Thoracic aorta (tissue), 2 donors: ENCODE data around the gene ZBTB7C. TPM values are rescaled to one million over a fixed set of nuclear protein-coding genes. Genes with fewer than 3 reads are reported as not detected.

Experiments used
- ATAC-seq: fragments of 150-250 bp; one replicate; pipeline ENCODE4 v1.8.0; 2017; ENCODE audit warnings: low read depth; ENCODE audit not compliant: insufficient number of reproducible peaks, low FRiP score
- DNase-seq: peaks from one replicate; pipeline ENCODE4 v3.0.0-alpha.2; 2020; ENCODE audit warnings: low spot score
- H3K27ac ChIP-seq, 2 donors: fragments of 200-600 bp; sonication (generic); 1 replicate in 1 of 2; 2 replicates in 1 of 2; pipeline ENCODE4 v1.5.1; 2016; ENCODE audit warnings: mild to moderate bottlenecking in 2 of 2, moderate library complexity in 2 of 2
- H3K27me3 ChIP-seq: fragments of 200-600 bp; sonication (generic); replicated peaks from 2 replicates; pipeline ENCODE4 v1.6.0; 2016; ENCODE audit warnings: mild to moderate bottlenecking; ENCODE audit not compliant: insufficient read depth
- H3K36me3 ChIP-seq: fragments of 200-600 bp; sonication (generic); one replicate; pipeline ENCODE4 v1.5.1; 2016
- H3K4me1 ChIP-seq, 2 donors: fragments of 200-600 bp; sonication (generic); 1 replicate in 1 of 2; 2 replicates in 1 of 2; pipeline versions ENCODE4 v1.5.1 to v1.6.0; 2016; ENCODE audit warnings: low read depth in 2 of 2, mild to moderate bottlenecking in 1 of 2; ENCODE audit not compliant: control insufficient read depth in 1 of 2
- H3K4me3 ChIP-seq: fragments of 200-600 bp; sonication (generic); 2 replicates; pipeline ENCODE4 v1.5.1; 2016; ENCODE audit warnings: mild to moderate bottlenecking
- H3K9me3 ChIP-seq: fragments of 200-600 bp; sonication (generic); 2 replicates; pipeline ENCODE4 v1.5.1; 2016
- total RNA-seq, 2 donors: library from RNA; depleted of rRNA; stranded (reverse); fragments of >200 nt; gene quantifications; one replicate each; pipeline versions ENCODE4 v1.1.0 to v1.2.3, GENCODE V29; 2016
- TF ChIP-seq, protein P1 (sequence below): fragments of 200-600 bp; sonication (generic); IDR thresholded peaks from one replicate; pipeline ENCODE4 v1.5.1; 2019; ENCODE audit warnings: antibody characterized with exemption

ZBTB7C gene
- total RNA-seq, 2 donors from 2014 or later: 9.6 to 10.9 TPM

DNA sequence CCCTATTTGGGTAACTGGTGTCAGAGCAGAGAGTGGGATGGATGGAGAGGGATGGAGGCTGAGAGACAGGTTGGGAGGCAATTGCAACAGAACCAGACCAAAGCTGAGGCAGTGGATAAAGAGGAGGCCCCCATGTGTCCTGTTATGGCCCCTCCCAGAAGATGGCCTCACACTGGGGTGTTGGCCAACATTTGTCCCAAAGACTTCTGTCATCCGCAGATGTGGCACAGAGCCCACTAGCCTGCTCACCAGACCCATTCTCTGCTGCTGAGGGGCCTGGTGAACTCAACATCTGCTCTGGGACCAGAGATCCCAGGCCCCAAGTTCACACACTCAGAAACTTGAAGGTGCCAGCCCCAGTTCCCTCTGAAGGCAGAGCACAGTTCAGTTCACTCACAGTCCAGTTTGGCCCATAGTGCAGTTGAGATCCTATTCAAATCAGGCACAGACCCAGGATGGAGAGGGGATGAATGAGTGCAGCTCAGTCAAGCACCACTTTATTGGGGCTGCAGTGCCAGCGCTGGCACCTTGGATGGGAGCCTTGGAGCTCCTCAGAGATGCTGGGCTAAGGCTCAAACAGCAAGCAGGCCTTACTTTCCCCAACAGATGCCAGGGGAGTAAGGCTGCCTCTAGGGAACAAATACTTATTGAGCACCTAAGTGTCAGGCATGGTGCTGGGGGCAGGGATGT lies 189.2 kb downstream of the ZBTB7C start:
- no peak overlapping the region for H3K27ac ChIP-seq
- no peaks in the 10 kb centered on the region for H3K36me3 ChIP-seq
- DNase-seq (no peak), ATAC-seq (no peak)
- no peaks in the 10 kb centered on the region for H3K27me3 ChIP-seq
- no peak overlapping the region for H3K4me3 ChIP-seq
- H3K4me1 ChIP-seq: no peaks in the 10 kb centered on the region
- TF ChIP-seq, protein P1, sequence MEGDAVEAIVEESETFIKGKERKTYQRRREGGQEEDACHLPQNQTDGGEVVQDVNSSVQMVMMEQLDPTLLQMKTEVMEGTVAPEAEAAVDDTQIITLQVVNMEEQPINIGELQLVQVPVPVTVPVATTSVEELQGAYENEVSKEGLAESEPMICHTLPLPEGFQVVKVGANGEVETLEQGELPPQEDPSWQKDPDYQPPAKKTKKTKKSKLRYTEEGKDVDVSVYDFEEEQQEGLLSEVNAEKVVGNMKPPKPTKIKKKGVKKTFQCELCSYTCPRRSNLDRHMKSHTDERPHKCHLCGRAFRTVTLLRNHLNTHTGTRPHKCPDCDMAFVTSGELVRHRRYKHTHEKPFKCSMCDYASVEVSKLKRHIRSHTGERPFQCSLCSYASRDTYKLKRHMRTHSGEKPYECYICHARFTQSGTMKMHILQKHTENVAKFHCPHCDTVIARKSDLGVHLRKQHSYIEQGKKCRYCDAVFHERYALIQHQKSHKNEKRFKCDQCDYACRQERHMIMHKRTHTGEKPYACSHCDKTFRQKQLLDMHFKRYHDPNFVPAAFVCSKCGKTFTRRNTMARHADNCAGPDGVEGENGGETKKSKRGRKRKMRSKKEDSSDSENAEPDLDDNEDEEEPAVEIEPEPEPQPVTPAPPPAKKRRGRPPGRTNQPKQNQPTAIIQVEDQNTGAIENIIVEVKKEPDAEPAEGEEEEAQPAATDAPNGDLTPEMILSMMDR: no peak
- no peaks in the 10 kb centered on the region for H3K9me3 ChIP-seq

DNA sequence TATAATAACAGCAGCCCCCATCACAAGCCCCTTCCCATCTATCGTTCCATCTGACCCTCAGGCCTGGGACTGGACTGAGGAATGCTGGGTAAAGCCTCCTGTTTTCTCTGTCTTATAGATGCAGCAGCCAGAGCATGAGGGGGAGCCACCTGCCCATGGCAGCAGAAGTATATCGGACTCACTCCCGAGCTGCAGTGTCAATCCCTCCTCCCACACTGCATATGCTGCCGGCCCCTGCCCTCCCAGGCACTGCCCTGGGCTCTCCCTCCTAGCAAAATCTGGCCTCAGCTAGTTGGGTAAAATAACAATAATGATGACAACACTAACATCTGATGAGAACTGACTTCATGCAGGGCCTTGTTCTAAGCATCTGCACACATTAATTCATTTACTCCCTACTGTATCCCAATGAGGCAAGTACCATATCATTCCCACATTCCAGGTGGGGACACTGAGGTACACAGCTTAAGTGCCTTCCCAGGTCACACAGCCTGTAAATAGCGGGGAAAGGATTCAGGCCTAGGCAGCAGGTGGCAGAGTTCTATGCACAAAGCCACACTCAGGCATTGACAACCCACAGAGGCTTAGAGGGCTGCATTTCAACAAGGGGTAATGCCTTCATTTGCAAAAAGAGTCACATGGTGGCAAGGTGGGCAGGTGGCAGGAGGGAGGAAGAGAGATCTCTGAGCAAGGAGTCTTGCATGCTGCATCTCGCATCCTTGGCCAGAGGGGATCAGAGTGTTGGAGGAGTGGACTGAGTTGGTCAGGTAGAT lies 190.0 kb downstream of the ZBTB7C start:
- H3K36me3 ChIP-seq: no peaks in the 10 kb centered on the region
- no peak for ATAC-seq
- DNase-seq: no peak
- no peaks in the 10 kb centered on the region for H3K4me1 ChIP-seq
- H3K27ac ChIP-seq: no peak overlapping the region
- H3K4me3 ChIP-seq: no peak overlapping the region
- TF ChIP-seq, protein P1: no peak
- no peaks in the 10 kb centered on the region for H3K27me3 ChIP-seq
- no peaks in the 10 kb centered on the region for H3K9me3 ChIP-seq

DNA sequence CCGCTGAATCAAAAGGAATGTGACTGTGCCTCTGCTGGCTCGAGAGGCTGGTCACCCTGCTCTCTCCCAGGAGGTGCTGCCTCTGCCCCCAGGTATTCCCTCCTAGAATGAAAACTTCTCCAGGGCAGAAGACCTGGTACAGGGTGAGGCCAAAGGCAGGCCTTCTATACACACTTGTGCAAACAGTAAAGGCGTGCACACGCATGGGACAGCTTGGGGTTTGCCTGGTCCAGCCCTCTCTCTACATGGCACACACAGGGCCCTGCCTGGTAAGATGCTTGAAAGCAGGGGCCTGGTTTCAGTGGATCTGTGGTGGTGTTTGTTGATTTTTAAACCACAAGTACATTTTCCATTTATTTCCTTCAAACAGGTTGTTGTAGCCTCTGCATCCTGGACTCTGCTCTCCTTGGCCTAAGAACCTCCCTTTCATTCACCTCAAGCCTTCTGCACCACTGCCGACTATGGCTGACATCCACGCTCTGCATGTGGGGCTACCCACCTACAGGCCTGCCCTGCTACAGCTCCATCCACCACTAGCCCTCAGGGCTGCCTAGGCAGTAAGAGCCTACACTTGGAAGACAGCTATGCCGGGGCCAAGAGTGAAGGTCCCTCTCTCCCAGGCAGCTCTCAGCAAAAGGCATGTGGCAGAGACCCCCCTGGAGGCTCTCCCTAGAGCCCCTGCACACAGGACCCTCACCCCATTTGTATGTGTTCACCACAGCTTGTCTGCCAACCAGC lies 190.7 kb downstream of the ZBTB7C start:
- no peaks in the 10 kb centered on the region for H3K4me1 ChIP-seq
- no peaks in the 10 kb centered on the region for H3K36me3 ChIP-seq
- H3K4me3 ChIP-seq: no peak overlapping the region
- H3K27ac ChIP-seq: no peak overlapping the region
- TF ChIP-seq, protein P1: no peak
- ATAC-seq (no peak), DNase-seq (no peak)
- no peaks in the 10 kb centered on the region for H3K27me3 ChIP-seq
- no peaks in the 10 kb centered on the region for H3K9me3 ChIP-seq

DNA sequence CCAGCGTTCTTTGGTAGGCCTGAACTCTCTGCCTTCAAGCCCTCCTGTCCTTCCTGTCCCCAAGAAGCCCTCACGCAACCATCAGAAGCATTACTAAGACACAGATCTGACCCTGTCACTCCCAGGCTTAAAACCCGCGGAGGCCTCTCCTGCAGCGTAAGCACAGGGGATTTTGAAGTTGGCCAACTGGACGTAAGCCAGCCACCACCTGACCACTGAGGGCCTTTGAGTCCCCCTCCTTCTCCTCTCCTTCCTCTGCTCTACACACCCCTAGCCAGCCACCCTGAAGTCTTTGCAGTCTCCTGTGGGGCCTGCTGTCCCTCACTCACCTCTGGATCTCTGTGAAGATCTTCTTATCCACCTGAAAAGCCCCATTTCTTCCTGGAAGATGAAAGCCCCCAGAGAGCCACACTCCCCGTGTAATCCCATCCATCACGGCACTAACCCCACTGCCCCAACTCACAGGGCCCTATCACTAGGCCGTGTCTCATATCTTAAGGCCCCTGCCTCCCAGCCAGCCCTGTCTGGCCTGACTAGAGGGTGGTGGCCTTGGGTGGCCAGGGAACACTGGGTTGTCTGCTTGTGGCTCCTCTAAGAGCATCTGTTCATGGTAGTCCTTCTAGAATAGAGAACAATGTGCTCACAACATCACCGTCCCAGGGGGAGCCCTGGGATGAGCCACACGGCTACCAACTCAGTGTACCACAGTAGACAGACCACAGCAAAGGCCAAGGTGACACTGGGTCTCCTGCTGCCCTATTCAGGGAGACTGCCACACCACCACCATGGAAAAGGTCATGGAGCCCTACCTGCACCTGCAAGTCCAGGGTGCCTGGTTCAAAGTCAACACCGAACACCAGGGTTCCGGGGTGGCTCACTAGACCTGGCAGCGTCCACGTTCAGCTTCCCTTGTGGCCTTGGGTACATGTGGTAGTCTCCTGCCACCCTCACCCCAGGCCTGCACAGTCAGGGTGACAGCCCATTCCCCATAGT lies 191.6 kb downstream of the ZBTB7C start:
- H3K36me3 ChIP-seq: no peaks in the 10 kb centered on the region
- ATAC-seq (no peak), DNase-seq (no peak)
- TF ChIP-seq, protein P1: no peak
- H3K4me1 ChIP-seq: no peaks in the 10 kb centered on the region
- H3K9me3 ChIP-seq: no peaks in the 10 kb centered on the region
- H3K27ac ChIP-seq: no peak overlapping the region
- no peaks in the 10 kb centered on the region for H3K27me3 ChIP-seq
- H3K4me3 ChIP-seq: no peak overlapping the region
